AG08395 (cell line): ENCODE data around the gene THSD8.
"Not testable (repeated sequence)": the region's sequence is repeated elsewhere in the genome, so short reads cannot be mapped to it uniquely, and the experiment has no call there.

Experiments used
- DNase-seq: peaks from one replicate; pipeline ENCODE4 v3.0.0; 2012; ENCODE audit warnings: mixed read lengths, low spot score

Gene THSD8

GRCh38 chr19:12792051-12792852 lies 9.6 kb upstream of the THSD8 start:
- DNase-seq, result peak; percentile 2

GRCh38 chr19:12792853-12793289 lies 9.0 kb upstream of the THSD8 start:
- DNase-seq, result no peak

GRCh38 chr19:12793290-12794195 lies 8.3 kb upstream of the THSD8 start:
- DNase-seq, result peak; percentile 97

GRCh38 chr19:12794196-12794941 lies 7.5 kb upstream of the THSD8 start:
- DNase-seq, result peak; percentile 2

- no peak for DNase-seq
Observed at GRCh38 chr19:12794971-12795381, 6.9 kb upstream of the THSD8 start.

GRCh38 chr19:12796146-12797071 lies 5.5 kb upstream of the THSD8 start:
- DNase-seq, result peak; percentile 66

- no peak for DNase-seq
Observed at GRCh38 chr19:12797141-12797587, 4.7 kb upstream of the THSD8 start.

- not testable (repeated sequence) for DNase-seq
Observed at GRCh38 chr19:12797607-12798006, 4.3 kb upstream of the THSD8 start.

GRCh38 chr19:12799742-12800465 lies 2.0 kb upstream of the THSD8 start:
- no peak for DNase-seq

- DNase-seq, result no peak
Observed at GRCh38 chr19:12800466-12800770, 1.5 kb upstream of the THSD8 start.

GRCh38 chr19:12800923-12801465 lies 875 bp upstream of the THSD8 start:
- no peak for DNase-seq

- DNase-seq, result no peak
Observed at GRCh38 chr19:12802267-12803106, 618 bp downstream of the THSD8 start.

- DNase-seq, result no peak
Observed at GRCh38 chr19:12804051-12804450, 2.2 kb downstream of the THSD8 start.

- peak; percentile 97 for DNase-seq
Observed at GRCh38 chr19:12806242-12807081, 4.6 kb downstream of the THSD8 start, which contains the start of gene RNASEH2A. Gene RNASEH2A, plus strand, starts transcription at chr19:12806584. Its CDS starts 90 bp downstream, at chr19:12806674.

GRCh38 chr19:12815088-12815487 lies 13.2 kb downstream of the THSD8 start:
- no peak for DNase-seq

GRCh38 chr19:12817188-12817587 lies 15.3 kb downstream of the THSD8 start:
- not testable (repeated sequence) for DNase-seq

GRCh38 chr19:12817810-12818209 lies 15.9 kb downstream of the THSD8 start:
- not testable (repeated sequence) for DNase-seq

- DNase-seq, result no peak
Observed at GRCh38 chr19:12821761-12822160, 19.9 kb downstream of the THSD8 start.
